Activated CD4-positive, alpha-beta T cell treated with anti-CD3 and anti-CD28 coated beads, Interleukin-2, amount 50 U/mL, for 48 hours (primary cell): ENCODE measurements around the gene CDH13.

Experiments
- DNase-seq, 2 experiments: peaks; one replicate each; pipeline ENCODE4 v3.0.0-alpha.2; 2020

CDH13 gene

DNA sequence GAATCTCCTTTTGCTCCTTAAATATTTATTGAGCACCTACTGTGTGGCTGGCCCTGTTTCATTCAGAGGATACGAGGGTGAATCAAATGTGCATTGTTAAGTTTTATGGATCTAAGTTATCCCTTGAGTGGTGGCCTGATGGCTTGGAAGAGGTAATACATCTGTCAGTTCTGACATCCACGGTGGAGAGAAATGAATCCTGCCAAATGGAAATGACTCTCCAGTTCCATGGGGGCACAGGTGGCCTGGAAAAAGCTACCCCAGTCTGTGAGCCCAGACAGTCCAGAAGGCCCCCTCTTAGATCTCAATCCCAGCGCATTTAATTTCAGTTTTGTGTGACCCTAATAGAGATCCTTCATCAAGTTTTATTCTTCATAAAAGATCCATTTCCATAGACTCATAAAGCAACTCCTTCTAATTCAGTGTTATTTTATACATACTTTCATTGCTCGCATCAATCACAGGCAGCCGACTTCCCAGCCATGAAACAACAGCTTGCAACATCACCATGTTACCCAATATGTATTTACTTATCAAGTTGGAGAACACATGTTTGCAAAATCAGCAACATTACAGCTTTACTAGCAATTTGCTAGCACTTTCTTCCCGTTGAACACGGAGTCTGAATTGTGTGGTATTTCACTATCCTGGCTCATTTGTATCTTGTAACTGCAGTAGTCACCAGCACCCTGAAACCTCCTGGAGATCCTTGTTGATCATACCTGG, 846.2 kb downstream of the CDH13 start:
- no peak for DNase-seq

DNA sequence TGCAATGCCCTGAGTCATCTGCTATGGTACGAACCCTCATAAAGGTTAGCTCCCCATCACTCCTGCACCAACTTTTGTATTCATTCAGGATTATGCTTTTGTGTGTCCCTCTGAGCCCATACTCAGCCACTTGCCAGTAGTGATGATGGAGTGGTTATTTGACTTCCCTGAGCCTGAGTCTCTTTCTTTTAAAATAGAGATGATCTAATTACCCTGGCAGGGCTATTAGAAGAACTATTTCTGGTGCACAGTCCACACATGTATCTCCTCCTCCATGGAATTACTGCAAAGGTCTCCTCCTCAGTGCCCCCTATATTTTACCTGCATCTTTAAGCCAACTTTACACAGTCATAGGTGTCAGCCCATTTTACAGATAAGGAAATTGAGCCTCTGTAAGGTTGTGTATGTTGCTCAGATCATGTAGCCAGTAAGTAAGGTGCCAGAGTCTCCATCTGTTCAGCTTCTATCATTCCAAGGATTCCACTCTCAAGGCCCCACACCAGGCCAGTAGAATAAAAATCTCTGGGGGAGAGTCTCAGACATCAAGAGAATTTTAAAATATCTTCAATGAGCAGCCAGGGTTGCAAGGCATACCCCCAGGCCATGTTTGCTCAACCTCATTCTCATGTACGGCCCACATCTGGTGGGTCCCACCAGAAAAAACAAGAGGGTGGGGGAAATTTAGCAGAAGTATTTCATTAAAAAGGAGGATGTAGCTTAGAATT, 847.3 kb downstream of the CDH13 start:
- DNase-seq = no peak

DNA sequence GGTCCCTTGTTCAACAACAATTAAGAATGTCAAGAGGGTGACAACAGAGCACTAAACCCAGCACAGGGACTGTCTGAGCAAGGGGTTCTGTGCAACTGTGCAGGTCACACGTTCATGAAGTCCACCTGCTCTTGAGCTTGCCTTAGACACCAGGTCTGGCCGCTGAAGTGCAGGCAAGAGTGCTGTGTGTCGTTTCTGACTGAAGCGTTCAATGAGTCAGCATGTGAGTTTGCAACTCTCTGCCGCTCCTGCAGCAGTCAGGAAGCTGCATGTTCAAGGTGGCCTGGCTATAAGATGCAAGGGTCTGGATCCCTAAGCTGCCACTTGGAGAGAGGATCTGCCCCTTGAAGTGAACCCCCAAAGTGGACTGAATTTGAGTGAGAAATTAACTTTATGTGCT, 848.3 kb downstream of the CDH13 start:
- DNase-seq = no peak

DNA sequence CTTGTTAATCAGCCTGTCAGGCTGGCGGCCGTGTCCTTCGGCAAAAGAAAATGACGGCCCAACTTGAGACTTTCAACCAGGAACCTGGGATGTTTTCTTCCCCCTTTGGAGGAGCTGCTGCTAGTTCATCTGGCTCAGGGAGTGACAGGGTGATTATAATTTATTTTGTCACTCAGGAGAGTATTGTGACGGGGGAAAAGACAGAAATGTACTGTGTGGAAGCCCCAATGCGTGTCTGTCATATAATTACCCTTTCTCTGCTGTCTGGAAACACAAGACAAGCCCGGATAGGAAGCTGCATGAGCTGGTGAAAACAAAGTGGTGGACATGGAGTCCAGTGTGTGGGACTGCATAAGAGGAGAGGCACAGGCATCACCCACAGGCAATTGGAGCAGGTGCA, 854.8 kb downstream of the CDH13 start:
- no peak for DNase-seq

DNA sequence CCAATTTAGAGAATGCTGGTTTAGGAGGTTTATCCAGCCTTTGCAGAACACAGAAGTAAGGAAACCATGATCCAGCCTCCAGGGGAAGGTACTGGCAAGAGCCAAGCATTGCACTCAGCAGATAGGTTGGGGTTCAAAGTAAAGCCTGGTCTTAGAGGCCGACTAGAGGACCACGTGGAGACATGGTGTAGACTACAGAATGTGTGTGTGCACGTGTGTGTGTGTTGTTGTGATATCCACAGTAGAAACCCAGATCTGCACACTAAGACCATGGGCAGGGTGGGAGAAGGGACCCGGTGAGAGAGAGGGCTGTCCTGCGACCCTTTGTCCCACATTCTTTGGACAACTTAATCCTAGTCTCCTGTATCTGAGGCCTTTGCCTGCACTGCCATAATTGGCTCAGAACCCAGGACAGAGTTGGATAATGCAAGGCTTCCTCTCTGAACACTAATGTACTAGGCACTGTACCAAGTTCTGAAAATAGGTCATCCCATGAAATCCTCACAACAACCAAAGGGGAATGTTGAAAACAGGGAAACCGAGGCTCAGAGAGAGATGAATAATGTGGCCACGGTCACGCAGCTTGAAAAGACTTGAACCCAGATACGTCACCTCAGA, 855.9 kb downstream of the CDH13 start:
- DNase-seq = no peak

DNA sequence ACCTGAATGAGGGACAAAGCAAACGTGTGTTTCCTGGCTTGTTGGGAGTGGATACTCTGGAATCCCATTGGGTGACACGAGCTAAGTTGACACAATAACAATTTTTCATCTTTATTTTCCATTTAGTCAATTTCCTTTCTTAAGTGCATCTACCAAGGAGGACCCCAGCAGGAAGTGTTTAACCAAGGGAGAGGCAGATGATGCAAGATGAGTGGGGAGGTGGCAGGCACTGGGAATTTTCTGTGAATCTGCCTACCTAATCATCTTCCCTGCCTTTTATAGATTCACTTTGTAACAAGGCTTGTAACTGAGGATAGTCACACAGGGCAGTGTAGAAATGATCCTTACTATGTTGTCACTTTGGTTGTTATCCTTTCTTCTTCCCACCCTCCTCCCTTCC, 863.3 kb downstream of the CDH13 start:
- DNase-seq = no peak

DNA sequence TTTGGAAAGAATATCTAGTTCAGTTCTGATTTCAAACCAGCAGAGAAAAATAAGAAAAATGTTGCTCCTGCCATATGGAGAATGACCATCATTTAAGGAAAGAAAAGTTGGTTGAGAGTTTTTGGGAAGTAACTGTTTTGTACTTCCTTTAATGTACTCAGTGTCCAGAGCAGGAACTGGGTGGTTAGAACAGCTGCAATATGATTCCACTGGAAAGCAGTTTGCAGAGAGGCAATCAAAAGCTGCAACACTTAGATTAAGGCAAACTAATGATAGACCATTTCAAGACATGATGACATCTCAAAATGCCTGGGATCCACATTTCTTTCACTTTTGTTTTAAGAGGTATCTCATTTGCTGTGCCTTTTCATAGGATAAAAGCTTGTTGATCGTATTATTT, 867.7 kb downstream of the CDH13 start:
- DNase-seq = no peak

DNA sequence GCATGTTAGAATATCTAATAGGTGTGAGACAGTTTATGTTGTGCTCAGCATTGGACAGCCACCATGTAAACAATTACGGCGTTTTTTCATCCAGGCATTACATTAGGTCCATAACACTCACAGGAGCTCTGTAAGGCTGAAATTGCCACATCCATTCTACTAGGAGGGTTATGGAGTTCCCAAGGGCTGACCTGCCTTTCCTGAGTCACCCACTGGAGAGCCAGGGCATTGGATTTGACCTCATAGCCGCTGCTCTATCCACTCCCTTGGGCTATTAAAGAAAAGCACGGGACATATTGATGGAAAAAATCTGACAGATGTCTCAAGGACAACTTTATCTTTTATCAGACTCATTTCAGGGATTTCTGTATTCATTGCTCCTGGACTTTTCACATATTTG, 874.7 kb downstream of the CDH13 start:
- no peak for DNase-seq

DNA sequence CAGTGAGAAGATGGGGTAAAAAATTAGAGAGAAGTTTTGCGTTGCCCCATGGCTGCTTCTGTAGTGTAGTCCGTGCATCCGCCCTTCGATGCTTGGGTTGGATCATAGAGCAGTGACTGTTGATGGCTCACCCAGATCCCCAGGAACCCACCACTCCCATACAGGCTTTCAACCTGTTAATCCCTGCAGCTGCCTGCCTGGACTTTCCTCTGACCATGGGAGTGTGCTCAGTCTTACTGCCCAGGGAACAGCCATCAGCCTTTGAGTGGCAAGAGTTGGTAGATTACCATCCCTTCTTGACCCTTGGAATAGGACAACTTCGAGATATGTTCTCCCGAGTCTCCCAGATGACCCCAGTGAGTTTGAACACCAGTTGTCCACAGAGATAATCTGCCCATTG, 881.5 kb downstream of the CDH13 start:
- DNase-seq = no peak

DNA sequence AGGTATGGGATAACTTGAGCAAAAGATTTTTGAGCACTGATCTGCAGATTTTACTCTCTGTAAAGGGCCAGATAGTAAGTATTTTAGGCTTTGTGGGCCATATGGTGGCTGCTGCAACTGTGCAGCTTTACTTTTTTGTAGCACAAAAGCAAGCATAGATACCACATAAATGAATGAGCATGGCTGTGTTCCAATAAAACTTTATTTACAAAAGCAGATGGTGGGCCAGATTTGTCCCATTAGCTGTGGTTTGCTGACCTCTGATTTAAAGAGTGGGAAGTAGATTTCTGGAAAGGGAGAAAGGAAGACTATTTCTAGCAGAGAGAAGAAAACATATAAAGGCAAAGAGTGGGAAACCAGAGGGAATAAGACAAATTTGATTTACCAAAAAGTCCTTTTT, 882.5 kb downstream of the CDH13 start:
- DNase-seq = no peak

DNA sequence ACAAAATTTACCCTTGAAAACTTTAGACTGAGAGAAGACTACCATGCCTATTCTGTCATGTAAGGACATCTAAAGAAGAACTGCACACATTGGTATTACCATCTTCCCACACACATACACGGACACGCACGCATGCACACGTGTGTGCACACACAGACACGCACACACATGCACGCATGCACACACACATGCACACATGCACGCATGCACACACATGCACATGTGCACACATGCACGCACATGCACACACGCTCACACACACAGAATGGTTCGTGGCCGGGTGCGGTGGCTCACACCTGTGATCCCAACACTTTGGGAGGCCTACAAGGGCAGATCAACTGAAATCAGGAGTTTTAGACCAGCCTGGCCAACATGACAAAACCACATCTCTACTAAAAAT, 884.1 kb downstream of the CDH13 start:
- DNase-seq = no peak

DNA sequence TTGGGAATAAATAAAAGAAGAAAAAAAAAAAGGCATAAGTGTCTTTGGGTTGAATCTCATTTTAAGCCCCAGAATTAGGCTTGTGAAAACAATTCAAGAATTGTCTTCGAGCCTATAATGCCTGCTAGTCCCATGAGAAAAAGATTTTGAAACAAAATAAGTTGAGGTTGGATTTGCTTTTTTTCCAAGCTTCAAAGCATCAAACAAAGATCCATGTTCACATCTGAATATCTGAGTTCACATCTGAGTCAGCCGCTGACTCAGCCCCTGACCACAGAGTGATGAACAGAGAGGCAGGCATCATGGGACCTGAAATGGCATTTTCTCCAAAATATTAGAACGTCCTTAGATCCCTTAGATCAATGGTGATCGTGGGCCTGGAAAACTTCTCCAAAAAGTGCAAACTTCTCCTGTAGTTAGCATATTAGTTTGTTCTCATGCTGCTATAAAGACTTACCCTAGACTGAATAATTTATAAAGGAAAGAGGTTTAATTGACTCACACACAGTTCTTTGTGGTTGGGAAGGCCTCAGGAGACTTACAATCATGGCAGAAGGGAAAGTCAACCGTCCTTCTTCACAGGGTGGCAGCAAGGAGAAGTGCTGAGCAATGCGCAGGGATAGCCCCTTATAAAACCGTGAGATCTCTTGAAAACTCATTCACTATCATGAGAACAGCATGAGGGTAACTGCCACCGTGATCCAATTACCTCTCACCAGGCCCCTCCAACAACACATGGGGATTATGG, 886.4 kb downstream of the CDH13 start:
- peak in 1 of 2 experiments; percentile 3 for DNase-seq

DNA sequence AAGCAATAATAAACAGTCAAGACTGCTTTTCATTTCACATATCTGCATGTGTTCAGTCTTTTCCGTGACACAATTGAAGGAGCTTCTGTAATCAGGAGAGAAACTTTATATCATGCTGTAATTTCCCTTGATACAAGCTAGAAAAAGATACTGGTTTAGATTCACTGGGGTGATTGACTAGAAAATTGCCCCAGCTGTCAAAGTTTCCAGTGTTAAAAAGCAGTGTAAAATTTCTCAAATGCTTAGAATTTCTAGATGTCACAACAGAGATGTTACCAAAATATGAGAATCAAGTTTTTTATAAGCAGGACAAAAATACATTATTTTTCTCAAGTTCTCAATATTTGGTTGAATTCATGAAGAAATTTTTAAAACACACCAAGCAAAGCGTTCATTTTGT, 888.6 kb downstream of the CDH13 start:
- DNase-seq = no peak

DNA sequence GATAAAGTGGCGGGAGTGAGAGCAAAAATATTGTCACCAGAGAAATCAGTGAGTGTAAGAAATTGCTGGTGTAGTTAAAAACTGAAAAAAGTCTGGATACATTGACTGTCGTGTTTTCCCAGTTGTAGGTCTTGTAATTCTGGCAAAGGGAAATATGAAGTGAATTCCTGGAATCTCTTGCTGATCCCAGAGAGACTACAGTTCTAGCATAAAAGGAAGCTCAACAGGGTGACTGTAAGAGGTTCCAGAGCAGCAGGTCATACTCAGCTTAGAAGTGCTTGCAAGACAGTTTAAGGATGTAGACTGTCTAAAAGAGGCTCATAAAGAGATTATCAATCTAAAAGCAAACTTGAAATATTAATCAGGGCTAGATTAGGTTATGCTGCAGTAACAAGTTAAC, 890.2 kb downstream of the CDH13 start:
- DNase-seq = no peak

DNA sequence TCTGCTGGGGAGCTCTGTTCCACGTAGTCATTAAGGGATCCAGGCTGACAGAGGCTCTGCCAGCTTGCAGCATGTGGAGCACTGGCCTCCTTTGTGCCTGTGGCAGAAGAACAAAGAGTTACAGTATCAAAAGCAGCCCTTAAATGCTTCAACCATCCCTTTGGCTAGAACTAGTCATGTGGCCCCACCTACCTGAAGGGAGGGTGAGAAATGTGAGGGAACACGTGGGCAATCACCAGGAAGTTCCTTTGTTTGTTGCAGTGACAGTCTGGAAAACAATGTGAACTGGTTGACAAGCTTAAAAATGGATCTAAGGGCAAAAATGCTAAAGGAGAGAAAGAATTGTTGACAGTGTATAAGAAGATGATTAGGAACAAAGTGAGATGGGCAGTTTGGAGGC, 890.6 kb downstream of the CDH13 start:
- no peak for DNase-seq

DNA sequence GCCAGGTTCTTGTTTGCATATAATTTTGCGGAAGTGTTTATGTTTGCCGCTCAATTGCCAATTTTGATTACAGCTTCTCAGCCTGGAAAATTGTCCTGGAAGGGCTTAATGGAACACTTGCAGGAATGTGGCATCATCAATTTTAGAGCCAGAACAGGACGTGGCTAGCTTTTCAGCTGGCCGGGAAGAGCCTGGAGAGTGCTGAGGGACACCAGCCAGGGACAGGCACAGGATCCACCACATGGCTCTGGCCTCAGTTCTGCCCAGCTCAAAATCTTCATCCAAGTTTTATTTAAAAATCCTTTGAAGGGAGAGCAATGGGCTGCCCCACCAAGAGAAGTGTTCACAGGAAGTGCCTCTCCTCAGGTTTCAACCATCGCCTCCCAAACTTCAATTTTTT, 893.8 kb downstream of the CDH13 start:
- DNase-seq = no peak

DNA sequence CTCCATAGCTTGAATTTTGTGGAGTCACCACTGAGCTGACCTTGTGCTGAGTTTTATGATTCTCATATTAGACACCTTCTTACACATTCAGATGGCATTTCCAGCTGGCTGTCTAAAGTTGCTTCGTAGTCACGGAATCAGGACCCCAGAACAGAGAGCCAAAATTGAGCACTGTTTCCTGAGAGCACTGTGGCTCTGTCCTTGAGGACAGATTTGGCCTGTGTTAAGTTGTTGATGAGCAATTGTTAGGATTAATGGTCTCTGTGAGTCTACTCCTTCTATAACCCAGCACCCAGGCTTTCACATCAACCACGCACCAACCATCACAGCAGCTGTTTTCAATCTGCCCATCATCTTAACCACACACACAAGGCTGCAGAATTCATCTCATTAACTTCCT, 903.5 kb downstream of the CDH13 start:
- no peak for DNase-seq

DNA sequence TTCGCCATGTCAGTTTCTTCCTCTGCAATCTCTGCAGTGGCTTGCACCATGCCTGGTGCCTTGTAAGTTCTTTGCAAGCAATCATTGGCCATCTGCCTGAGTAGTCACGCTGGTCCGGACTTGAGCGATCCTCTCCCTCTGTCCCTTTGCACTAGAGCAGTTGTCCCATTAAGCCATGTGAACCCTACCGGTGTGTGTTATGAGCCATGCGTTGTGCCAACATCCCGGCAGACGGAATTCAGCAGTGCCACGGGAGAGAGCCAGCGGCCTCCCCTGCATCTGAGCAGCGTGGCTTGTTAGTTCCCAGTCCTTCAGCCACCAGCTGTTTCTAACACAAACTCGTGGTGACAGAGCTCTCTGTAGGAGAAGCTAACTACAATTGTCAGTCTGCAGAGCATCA, 905.9 kb downstream of the CDH13 start:
- no peak for DNase-seq

DNA sequence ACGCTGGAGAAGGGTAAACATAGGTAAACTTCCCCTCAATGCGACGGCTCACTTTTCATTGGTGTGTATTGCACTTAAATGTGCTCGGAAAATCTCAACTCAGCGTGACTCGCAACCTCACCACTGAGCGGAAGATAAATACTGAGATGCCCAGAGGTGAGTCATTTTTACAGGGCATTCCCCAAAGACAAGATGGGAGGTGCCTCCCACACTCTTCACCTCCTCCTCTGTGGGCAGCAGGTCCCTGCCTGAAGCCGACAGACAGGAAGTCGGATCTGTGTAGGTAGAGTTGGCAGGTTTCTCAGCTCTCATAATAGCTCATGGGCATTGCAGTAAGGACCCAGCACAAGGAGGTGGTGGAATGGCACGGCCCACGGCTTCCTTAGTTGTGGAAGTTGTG, 906.4 kb downstream of the CDH13 start:
- DNase-seq = no peak

DNA sequence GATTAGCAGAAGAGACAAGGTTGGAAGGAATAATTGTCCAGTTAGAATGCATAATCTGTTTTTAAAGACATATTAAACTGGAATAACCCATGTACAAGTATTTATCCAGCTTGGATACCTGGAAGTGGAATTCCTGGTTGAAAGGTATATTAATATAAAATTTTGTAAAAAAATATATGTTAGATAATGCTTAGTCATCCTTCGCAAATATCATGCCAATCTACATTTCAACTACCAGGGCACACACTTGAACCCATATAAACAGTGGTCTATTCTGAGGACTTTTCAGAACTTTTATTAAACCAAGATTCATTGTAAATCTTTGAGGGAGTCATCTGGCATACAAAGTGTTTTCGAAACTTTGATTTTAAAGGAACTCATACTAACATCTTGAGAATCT, 911.9 kb downstream of the CDH13 start:
- DNase-seq = no peak

DNA sequence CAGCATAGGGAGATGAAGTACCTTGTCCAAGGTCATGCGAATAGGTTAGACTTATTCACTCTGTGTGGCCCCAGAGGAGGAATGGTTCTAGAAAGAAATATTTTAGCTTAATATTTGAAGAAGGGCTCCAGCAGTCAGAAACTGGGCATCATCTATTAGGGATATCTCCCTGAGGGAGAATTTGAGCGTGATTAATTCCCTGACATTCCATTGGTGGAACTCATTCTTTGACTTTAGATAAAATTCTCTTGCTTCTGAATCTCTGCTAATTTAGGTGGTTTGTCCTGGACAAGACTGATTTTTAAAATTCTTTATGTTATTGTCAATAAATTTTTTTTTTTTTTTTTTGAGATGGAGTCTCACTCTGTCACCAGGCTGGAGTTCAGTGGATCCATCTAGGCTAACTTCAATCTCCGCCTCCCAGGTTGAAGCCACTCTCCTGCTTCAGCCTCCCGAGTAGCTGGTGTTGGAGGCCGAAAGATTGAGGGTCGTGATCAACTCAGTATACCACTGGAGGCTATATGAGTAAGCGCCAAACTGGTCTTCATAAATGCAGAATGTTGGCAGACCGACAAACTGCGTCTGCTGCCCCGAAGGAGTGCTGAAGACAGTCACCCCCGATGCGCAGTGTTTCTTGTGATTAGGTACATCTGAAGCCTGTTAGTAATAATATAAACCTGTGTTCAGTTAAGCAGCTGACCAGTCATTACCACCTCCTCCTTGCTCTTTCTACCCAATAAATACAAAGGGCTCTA, 913.1 kb downstream of the CDH13 start:
- DNase-seq = no peak

DNA sequence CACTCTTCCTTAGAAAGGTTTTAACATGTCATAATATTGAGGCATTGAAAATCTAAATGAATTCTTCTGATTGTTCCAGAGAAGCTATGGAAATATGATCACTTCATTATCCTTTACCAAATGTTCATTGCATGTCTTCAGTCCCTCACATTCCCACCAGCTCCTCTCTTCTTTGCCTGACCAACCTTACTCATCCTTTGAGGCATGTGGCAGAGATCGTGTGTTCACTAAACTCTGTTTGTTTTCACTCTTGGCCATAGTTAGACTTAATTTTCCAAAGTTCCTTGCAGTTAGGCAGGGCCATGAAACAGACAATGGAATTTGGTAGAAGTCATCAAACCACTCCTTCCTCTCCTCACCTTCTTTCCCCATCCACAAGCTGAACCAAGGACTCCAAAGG, 914.5 kb downstream of the CDH13 start:
- DNase-seq = no peak

DNA sequence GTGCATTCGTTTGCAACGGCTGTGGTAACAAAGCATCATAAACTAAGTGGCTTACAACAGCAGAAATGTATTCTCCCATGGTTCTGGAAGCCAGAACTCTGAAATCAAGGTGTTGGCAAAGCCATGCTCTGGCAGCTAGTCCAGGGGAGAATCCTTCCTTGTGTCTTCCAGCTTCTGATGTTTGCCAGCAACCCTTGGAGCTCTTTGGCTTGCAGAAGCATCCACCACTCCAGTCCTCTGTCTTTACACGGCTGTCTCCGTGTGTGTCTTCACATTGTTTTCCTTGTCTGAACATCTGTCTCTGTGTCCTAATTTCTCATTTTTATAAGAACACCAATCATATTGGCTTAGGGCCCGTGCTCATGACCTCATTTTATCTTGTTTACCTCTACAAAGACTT, 915.7 kb downstream of the CDH13 start:
- DNase-seq = no peak
